GM19043 (cell line): ENCODE measurements around the gene MTREX.

Experiments
- ATAC-seq: cut with Tn5 transposase; IDR thresholded peaks from one replicate; pipeline ENCODE4 v1.9.1; 2021; ENCODE audit warnings: low read depth; ENCODE audit not compliant: unreplicated experiment

The MTREX gene

DNA sequence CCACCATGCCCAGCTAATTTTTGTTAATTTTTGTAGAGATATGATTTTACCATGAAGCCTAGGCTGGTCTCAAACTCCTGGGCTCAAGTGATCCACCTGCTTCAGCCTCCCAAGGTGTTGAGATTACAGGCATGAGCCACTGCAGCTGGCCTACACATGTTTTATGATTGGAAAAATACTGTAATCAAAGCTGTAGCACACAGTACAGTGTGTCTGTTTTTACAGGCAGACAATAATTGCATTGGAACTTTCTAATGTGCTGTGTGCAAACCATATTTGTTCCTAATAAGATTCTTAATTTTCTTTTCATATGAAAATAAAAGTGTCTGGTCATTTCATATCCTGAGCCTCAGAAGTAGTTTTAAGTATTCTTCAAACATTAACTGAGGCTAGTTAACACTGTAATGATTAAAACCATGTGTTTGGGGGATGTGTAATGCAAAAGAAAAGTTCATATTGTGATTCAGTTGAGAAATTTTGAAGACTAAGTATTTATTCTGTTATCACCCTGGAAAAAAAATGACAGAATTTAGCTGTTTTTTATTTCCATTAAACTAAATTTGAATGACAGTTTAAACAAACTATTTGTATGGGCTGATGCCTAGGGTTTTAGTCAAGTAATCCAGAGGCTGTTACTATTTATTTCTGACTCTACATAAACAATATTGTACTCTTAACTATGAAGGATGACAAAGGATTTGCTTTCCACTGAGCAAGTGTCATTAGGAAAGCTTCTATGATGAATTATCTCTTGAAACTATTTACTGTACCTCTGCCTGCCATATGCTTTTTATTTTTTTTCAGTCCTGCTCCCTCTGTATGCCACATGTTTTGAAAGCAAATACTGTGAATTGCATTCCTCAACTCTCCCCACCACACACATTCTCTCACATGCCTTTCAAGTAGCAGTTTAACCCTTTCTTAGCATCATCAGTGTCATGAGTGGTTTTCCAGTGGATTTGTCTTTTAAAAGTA lies 111.5 kb downstream of the MTREX start:
- no peak for ATAC-seq

DNA sequence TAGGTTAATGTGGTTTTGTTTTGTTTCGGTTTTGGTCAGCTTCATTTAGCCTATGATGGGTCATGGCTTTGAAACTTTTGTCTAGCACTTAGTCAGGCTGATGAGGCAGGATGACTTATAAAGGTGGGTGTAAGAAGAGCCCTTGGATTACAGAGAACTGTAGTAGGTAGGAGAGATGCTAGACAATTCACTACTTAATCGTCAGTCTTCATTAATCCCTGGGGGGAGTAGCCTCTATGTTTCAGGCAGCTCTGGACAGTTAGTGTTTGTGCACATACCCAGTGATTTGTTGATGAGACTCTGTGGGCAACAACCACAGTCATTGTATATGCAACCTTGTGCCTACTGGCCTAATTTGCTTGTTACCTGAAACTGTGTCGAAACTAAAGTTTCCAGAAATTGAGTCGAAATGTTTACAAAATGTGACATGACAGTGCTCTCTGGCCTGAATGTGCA lies 113.3 kb downstream of the MTREX start:
- no peak for ATAC-seq

DNA sequence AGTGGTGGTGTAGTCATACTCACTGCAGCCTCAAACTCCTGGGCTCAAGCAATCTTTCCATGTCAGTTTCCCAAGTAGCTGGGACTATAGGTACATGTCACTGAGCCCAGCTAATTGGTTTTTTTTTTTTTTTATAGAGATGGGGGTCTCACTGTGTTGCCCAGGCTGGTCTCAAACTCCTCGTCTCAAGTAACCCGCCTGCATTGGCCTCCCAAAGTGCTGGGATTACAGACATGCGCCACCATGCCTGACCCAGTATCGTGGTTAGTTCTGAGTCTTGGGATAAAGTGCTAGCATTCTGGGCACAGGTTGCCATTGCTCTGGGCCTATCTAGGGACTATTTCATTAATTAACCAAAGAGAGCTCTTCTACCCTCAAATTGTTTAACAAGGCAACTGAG lies 118.7 kb downstream of the MTREX start:
- no peak for ATAC-seq

- ATAC-seq, result no peak
Observed at GRCh38 chr5:55427157-55427556, 119.4 kb downstream of the MTREX start.

- ATAC-seq, result no peak
Observed at GRCh38 chr5:55429221-55429612, 121.4 kb downstream of the MTREX start.

DNA sequence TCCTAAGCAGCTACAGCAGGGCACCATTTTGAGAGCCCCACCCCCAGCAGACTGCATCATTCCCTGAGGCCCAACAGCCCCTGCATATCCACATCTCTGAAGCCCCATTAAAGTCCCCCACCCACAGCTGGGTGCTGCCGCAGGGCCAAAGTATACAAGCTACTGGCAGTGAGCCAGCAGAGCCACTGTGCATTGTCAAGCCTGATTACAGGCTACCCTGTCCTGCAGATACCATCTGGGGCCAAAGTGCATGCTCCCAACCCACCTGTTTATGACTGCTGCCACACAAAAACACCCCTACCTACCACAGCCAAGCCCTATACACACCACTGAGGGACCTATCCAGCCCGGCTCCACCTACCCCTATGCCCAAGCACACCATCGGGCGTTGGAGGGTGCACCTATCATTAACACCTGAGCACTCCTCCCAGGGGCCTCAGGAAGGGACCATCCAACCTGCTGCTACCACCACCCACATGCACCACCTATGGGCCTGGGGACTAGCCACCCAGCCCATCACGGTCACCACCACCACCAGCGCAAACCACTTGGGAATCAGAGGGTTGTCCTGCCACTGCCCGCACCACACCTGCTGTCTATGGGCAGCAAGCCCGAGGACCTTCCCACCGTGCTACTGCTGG lies 121.9 kb downstream of the MTREX start:
- no peak for ATAC-seq

GRCh38 chr5:55432549-55432948 lies 124.8 kb downstream of the MTREX start:
- no peak for ATAC-seq

- ATAC-seq, result no peak
Observed at GRCh38 chr5:55437452-55437851, 129.7 kb downstream of the MTREX start.

DNA sequence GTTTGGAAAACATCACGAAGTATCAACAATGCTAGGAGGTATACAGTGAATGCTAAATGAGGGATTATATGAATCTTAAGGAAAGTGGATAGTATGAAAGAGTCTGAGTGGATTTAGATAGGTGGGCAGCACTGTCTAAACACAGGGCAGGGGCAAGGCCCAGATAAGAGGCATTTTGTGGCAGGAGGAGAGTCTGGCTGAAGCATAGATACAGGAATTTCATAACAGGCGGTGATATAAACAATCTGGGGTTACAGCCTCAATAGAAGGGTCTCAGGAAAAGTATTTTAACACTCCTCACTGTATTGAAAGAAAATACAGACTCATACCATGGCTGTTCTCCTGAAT lies 130.0 kb downstream of the MTREX start:
- ATAC-seq, result no peak

DNA sequence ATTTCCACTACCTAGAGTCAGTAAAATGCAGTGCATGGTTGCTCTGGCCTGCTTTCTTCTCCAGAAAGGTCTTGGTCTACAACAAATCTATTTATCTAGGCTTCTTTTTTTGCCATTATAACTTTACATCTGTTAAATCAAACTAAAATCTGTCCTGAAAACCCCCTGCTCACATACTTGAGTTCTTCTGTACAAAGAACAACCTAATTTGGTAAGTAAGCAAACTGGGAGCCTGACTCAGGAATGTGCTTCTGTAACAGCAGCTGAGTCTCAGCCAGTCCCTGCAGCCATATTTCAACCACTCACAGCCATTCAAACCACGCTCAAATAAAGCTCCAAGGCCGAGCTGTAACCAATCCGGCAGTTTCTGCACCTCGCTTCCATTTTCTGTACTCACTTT lies 131.2 kb downstream of the MTREX start:
- ATAC-seq, result no peak

- no peak for ATAC-seq
Observed at GRCh38 chr5:55440188-55440646, 132.4 kb downstream of the MTREX start.

- no peak for ATAC-seq
Observed at GRCh38 chr5:55441107-55441771, 133.4 kb downstream of the MTREX start.

GRCh38 chr5:55441954-55442353 lies 134.2 kb downstream of the MTREX start:
- ATAC-seq, result no peak

DNA sequence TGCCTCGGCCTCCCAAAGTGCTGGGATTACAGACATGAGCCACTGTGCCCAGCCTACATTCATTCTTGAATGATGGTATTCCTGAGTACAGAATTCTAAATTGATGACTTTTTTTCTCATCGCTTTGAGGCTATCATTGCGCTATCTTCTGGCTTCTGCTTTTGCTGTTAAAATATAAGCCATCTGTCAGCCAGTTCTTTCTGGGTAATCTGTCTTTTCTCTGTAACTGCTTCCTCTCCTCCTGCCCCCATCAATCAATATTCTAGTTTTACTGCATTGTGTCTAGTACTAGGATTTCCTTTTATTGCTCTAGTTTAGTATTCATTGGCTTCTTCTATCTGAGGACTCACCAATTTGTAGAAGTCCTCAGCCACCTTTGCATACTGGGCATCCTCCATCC lies 138.0 kb downstream of the MTREX start:
- no peak for ATAC-seq

- no peak for ATAC-seq
Observed at GRCh38 chr5:55446640-55447351, 139.0 kb downstream of the MTREX start.

GRCh38 chr5:55450050-55450765 lies 142.4 kb downstream of the MTREX start:
- ATAC-seq, result no peak

GRCh38 chr5:55451976-55452375 lies 144.2 kb downstream of the MTREX start:
- no peak for ATAC-seq

- ATAC-seq, result no peak
Observed at GRCh38 chr5:55453211-55453610, 145.4 kb downstream of the MTREX start.

GRCh38 chr5:55454282-55454681 lies 146.5 kb downstream of the MTREX start:
- ATAC-seq, result no peak
